Stomach (tissue), 4 donors: ENCODE measurements around the gene TRIB2.

Experiments
- CTCF ChIP-seq, 7 experiments: fragments of 450-650 bp in 4 of 7; fragments of 200-600 bp in 3 of 7; sonication (generic) in 3 of 7; IDR thresholded peaks; one replicate each; pipeline ENCODE4 v1.5.1; 2016 to 2019; ENCODE audit warnings: antibody characterized with exemption in 7 of 7, control low read depth in 2 of 7, mild to moderate bottlenecking in 1 of 7
- POLR2A ChIP-seq, 4 donors: fragments of 450-650 bp; IDR thresholded peaks; one replicate each; pipeline ENCODE4 v1.6.1; 2016; ENCODE audit warnings: antibody characterized with exemption in 4 of 4, control low read depth in 2 of 4, mild to moderate bottlenecking in 1 of 4, moderate library complexity in 1 of 4
- POLR2AphosphoS5 ChIP-seq, 3 donors: sonication (generic); formaldehyde crosslinking; IDR thresholded peaks; one replicate each; pipeline ENCODE4 v1.6.1; 2016; ENCODE audit warnings: antibody characterized with exemption in 3 of 3

GRCh38 chr2:12728221-12728777, 11.6 kb downstream of the TRIB2 start:
- TF ChIP-seq POLR2AphosphoS5 (IDR thresholded peaks at IDR 0.05), result no peak
- no peak for TF ChIP-seq CTCF (IDR thresholded peaks at IDR 0.05)
- TF ChIP-seq POLR2A (IDR thresholded peaks at IDR 0.05), result no peak
